Activated CD8-positive, alpha-beta T cell treated with anti-CD3 and anti-CD28 coated beads for 36 hours (primary cell): ENCODE data around the gene SERPINF2. TPM values are rescaled to one million over a fixed set of nuclear protein-coding genes. Genes with fewer than 3 reads are reported as not detected.

Source experiments
- ATAC-seq: fragments of 200-7000 bp; cut with Tn5 transposase; one replicate; pipeline ENCODE4 v1.10.0; 2021; ENCODE audit warnings: mild to moderate bottlenecking, moderate library complexity
- CTCF ChIA-PET: fragments of 350-600 bp; sonication (Branson Sonifier 250); formaldehyde crosslinking; loops from one replicate; lab custom pipeline; 2021; ENCODE audit warnings: antibody characterized with exemption; lab: Charles Lee
- POLR2A ChIA-PET: fragments of 350-600 bp; sonication (Branson Sonifier 250); formaldehyde crosslinking; loops from one replicate; lab custom pipeline; 2021; ENCODE audit warnings: antibody characterized with exemption; lab: Charles Lee
- DNase-seq: peaks from one replicate; pipeline ENCODE4 v3.0.0-alpha.2; 2020
- H3K27ac Mint-ChIP-seq: one replicate; pipeline ENCODE4 v1.8.0; 2021; ENCODE audit warnings: mild to moderate bottlenecking, mixed read lengths
- H3K27me3 Mint-ChIP-seq: one replicate; pipeline ENCODE4 v1.8.0; 2021; ENCODE audit warnings: mixed read lengths
- H3K36me3 Mint-ChIP-seq: one replicate; pipeline ENCODE4 v1.8.0; 2021; ENCODE audit warnings: low read depth, mixed read lengths
- H3K4me1 Mint-ChIP-seq: one replicate; pipeline ENCODE4 v1.8.0; 2021; ENCODE audit warnings: low read depth, mixed read lengths
- H3K4me3 Mint-ChIP-seq: one replicate; pipeline ENCODE4 v1.8.0; 2021; ENCODE audit warnings: mild to moderate bottlenecking, moderate library complexity, mixed read lengths
- H3K9me3 Mint-ChIP-seq: one replicate; pipeline ENCODE4 v1.8.0; 2021; ENCODE audit warnings: mixed read lengths
- intact Hi-C: fragments of 100-400 bp; cut with micrococcal nuclease; formaldehyde crosslinking; loops from one replicate; pipeline ENCODE4 v1.10.0; 2022
- total RNA-seq, 2 experiments: library from RNA; stranded (reverse); gene quantifications; one replicate each; pipeline ENCODE4 v1.2.3, GENCODE V29; 2021
- TF ChIP-seq, protein P1 (sequence below): fragments of 200-600 bp; IDR thresholded peaks from one replicate; pipeline ENCODE4 v1.8.0; 2022; ENCODE audit warnings: antibody characterized with exemption, mild to moderate bottlenecking

SERPINF2 gene
- total RNA-seq, 2 experiments from 2014 or later = 0.11 to 0.18 TPM

DNA sequence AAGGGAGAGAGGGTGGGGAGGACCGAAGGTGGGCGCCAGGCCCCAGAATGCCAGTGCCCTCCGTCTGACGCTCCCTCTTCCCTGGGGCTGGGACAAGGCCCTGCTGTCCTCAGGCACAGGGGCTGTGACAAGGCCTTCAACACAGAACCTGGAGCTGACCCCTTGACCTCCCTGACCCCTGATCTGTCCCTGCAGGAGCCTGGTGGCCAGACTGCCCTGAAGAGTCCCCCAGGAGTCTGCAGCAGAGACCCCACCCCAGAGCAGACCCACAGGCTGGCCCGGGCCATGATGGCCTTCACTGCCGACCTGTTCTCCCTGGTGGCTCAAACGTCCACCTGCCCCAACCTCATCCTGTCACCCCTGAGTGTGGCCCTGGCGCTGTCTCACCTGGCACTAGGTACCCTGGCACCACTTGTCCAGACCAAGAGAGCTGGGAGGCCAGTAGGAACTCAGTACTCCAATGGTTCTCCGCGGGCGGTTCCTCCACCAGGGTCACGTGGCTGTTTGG, 2.9 kb downstream of the SERPINF2 start:
- Mint-ChIP-seq H3K27ac (no peak overlapping the region), H3K4me1 (no peaks in the 10 kb centered on the region), H3K27me3 (no peaks in the 10 kb centered on the region), H3K9me3 (no peaks in the 10 kb centered on the region), H3K36me3 (no peaks in the 10 kb centered on the region), H3K4me3 (no peak overlapping the region)
- POLR2A ChIA-PET = no interaction called here
- TF ChIP-seq, protein P1, sequence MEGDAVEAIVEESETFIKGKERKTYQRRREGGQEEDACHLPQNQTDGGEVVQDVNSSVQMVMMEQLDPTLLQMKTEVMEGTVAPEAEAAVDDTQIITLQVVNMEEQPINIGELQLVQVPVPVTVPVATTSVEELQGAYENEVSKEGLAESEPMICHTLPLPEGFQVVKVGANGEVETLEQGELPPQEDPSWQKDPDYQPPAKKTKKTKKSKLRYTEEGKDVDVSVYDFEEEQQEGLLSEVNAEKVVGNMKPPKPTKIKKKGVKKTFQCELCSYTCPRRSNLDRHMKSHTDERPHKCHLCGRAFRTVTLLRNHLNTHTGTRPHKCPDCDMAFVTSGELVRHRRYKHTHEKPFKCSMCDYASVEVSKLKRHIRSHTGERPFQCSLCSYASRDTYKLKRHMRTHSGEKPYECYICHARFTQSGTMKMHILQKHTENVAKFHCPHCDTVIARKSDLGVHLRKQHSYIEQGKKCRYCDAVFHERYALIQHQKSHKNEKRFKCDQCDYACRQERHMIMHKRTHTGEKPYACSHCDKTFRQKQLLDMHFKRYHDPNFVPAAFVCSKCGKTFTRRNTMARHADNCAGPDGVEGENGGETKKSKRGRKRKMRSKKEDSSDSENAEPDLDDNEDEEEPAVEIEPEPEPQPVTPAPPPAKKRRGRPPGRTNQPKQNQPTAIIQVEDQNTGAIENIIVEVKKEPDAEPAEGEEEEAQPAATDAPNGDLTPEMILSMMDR = no peak
- ATAC-seq (no peak), DNase-seq (no peak)
- CTCF ChIA-PET = no interaction called here
- intact Hi-C loops = no loop called here

DNA sequence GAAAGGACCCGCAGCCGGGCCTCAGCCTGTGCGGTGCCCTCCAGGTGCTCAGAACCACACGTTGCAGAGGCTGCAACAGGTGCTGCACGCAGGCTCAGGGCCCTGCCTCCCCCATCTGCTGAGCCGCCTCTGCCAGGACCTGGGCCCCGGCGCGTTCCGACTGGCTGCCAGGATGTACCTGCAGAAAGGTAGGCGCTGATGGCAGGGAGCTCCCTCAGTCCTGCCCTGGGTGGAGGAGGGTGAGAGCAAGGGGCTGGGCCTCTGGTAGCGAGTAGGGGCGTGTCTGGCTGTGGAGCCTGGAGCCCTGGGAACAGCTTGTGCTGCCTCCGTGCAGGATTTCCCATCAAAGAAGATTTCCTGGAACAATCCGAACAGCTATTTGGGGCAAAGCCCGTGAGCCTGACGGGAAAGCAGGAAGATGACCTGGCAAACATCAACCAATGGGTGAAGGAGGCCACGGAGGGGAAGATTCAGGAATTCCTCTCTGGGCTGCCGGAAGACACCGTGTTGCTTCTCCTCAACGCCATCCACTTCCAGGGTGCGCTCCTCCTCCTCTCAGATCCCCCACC, 4.4 kb downstream of the SERPINF2 start:
- DNase-seq = no peak
- CTCF ChIA-PET = no interaction called here
- Mint-ChIP-seq H3K36me3 (no peaks in the 10 kb centered on the region), H3K27ac (no peak overlapping the region), H3K9me3 (no peaks in the 10 kb centered on the region), H3K4me3 (no peak overlapping the region), H3K27me3 (no peaks in the 10 kb centered on the region), H3K4me1 (no peaks in the 10 kb centered on the region)
- TF ChIP-seq, protein P1 = no peak
- intact Hi-C loops = no loop called here
- POLR2A ChIA-PET = no interaction called here
- no peak for ATAC-seq

DNA sequence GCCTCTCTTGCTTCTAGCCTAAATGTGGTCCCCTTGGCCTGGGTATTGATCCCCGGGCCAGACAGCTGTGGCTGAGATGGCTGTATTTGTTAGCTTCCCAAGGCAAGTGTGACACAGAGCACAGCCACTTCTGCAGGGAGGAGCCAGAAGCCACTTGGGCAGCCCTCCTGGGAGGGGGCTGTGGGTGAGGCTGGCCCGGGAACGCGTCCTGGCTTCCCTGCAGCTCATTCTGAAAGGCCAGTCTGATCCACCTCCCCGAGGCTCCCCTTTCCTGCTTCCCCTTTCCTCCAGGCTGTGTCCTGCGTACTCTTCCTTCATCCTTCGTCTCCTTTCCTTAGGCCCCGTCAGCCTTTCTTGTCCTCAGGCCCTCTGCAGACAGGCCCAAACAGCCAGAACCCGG, 8.0 kb downstream of the SERPINF2 start:
- H3K9me3 Mint-ChIP-seq = no peaks in the 10 kb centered on the region
- POLR2A ChIA-PET = no interaction called here
- TF ChIP-seq, protein P1 = no peak
- peaks cover 4% of the 10 kb centered on the region for H3K4me1 Mint-ChIP-seq
- ATAC-seq = no peak
- H3K27ac Mint-ChIP-seq = no peak overlapping the region
- CTCF ChIA-PET = no interaction called here
- intact Hi-C loops = no loop called here
- no peaks in the 10 kb centered on the region for H3K36me3 Mint-ChIP-seq
- H3K27me3 Mint-ChIP-seq = no peaks in the 10 kb centered on the region
- H3K4me3 Mint-ChIP-seq = no peak overlapping the region
- DNase-seq = no peak

DNA sequence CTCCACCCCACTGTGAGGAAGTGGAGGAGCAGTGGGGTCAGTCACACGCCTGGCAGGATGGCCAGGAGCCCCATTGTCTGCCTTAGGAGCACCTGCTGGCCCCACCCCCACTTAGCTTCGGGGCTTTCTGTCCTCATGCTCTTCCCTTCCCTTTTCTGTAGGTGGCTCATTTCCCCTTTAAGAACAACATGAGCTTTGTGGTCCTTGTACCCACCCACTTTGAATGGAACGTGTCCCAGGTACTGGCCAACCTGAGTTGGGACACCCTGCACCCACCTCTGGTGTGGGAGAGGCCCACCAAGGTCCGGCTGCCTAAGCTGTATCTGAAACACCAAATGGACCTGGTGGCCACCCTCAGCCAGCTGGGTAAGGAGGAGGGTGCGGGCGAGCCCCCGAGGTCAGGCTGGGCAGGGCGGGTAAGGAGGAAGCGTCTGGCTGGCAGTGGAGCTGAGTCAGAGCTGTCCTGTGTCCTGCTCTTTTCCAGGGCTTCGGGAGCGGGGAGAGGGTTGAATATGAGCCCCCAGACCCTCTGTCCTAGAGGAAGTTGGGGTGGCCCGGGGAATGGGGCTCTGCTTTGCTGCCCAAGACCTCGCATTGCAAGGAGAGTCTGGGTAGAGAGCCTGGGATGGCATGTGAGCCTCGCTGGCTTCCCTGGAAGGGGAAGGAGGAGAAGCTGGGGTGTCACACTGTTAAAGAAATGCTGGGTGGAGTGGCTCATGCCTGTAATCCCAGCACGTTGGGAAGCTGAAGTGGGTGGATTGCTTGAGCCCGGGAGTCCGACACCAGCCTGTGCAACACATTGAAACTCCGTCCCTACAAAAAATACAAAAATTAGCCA, 10.0 kb downstream of the SERPINF2 start:
- no peak overlapping the region for H3K4me3 Mint-ChIP-seq
- no peak for ATAC-seq
- no peaks in the 10 kb centered on the region for H3K36me3 Mint-ChIP-seq
- H3K27me3 Mint-ChIP-seq = no peaks in the 10 kb centered on the region
- ChIA-PET POLR2A (interaction anchor here (0.6 kb wide), 1 partner anchor 145 kb away, joined by 5 read pairs; no protein-coding TSS in a partner anchor), CTCF (interaction anchor here (1.0 to 1.5 kb wide), 2 partner anchors 15 to 39 kb away, joined by 3 read pairs; no protein-coding TSS in a partner anchor)
- intact Hi-C loops = no loop called here
- H3K4me1 Mint-ChIP-seq = peaks cover 4% of the 10 kb centered on the region
- DNase-seq = peak; percentile 14
- no peaks in the 10 kb centered on the region for H3K9me3 Mint-ChIP-seq
- H3K27ac Mint-ChIP-seq = no peak overlapping the region
- TF ChIP-seq, protein P1 = no peak
